Measurements from ENCODE around the gene ZNF311. TPM values are rescaled to one million over a fixed set of nuclear protein-coding genes. Genes with fewer than 3 reads are reported as not detected.

The ZNF311 gene
- total and polyA plus RNA-seq, 9 of the 15 experiments (the other 6 are each of a cell fraction or from before 2014, with no cell fraction given): 5.1 to 10.0 (median 7.5) TPM

DNA sequence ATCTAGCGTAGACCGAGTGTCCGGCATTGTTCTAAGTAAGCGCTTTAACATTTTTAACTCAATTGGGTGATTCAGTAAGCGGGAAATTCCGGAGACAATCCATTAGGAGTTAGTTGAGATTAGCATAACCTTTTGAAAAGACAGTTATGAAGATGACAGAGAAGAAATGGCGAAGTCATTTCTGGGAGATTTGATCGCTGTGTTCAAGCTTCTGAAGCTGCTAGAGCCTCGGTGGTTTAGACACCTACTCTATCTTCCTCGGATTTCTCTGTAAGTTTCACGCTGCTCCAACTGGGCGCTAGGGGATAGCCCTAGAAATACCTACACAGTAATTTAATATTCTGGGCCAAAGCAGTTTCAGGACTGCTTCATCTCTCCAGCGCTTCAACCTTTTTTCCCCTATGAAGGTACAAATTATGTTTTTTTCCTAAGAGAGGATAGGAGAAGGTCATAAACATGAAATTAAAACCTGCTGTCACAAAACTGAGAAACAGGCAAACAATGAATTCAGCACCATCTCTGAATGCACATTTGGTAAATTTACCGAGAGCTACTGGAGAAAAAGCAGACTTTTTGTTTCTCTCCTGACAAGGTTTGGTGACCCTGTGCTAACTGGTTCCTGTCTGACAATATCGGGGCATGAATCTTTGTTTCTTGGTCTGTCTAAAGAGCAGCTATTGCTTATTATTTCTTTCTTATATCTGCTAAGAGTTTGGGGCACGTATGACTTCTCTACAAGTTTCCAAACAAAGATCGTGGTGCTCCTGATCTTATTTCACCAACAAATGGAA, 22.4 kb downstream of the ZNF311 start (continued):
- TF ChIP-seq, protein P1, sequence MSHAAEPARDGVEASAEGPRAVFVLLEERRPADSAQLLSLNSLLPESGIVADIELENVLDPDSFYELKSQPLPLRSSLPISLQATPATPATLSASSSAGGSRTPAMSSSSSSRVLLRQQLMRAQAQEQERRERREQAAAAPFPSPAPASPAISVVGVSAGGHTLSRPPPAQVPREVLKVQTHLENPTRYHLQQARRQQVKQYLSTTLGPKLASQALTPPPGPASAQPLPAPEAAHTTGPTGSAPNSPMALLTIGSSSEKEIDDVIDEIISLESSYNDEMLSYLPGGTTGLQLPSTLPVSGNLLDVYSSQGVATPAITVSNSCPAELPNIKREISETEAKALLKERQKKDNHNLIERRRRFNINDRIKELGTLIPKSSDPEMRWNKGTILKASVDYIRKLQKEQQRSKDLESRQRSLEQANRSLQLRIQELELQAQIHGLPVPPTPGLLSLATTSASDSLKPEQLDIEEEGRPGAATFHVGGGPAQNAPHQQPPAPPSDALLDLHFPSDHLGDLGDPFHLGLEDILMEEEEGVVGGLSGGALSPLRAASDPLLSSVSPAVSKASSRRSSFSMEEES (CRISPR knock-in tag; IDR thresholded peaks at IDR 0.05): no peak
- TF ChIP-seq ZNF551 (CRISPR knock-in tag; IDR thresholded peaks at IDR 0.05) (no peak), TCF7 (IDR thresholded peaks at IDR 0.05; ENCODE audit: borderline replicate concordance) (no peak), NFIX (CRISPR knock-in tag; IDR thresholded peaks at IDR 0.05; ENCODE audit: low read depth) (no peak), MYNN (IDR thresholded peaks at IDR 0.05) (no peak), MYNN (CRISPR knock-in tag; IDR thresholded peaks at IDR 0.05) (no peak), CXXC5 (CRISPR knock-in tag; IDR thresholded peaks at IDR 0.05) (no peak), ZNF12 (CRISPR knock-in tag; IDR thresholded peaks at IDR 0.05) (no peak), ZNF507 (tag; conservative IDR thresholded peaks at IDR 0.05) (no peak), GABPA (tag; conservative IDR thresholded peaks at IDR 0.05; ENCODE audit: low read depth) (no peak), ZNF184 (CRISPR knock-in tag; IDR thresholded peaks at IDR 0.05) (no peak)
- TF ChIP-seq, protein P2, sequence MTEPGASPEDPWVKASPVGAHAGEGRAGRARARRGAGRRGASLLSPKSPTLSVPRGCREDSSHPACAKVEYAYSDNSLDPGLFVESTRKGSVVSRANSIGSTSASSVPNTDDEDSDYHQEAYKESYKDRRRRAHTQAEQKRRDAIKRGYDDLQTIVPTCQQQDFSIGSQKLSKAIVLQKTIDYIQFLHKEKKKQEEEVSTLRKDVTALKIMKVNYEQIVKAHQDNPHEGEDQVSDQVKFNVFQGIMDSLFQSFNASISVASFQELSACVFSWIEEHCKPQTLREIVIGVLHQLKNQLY (CRISPR knock-in tag; conservative IDR thresholded peaks at IDR 0.05): no peak
- TF ChIP-seq, protein P3, sequence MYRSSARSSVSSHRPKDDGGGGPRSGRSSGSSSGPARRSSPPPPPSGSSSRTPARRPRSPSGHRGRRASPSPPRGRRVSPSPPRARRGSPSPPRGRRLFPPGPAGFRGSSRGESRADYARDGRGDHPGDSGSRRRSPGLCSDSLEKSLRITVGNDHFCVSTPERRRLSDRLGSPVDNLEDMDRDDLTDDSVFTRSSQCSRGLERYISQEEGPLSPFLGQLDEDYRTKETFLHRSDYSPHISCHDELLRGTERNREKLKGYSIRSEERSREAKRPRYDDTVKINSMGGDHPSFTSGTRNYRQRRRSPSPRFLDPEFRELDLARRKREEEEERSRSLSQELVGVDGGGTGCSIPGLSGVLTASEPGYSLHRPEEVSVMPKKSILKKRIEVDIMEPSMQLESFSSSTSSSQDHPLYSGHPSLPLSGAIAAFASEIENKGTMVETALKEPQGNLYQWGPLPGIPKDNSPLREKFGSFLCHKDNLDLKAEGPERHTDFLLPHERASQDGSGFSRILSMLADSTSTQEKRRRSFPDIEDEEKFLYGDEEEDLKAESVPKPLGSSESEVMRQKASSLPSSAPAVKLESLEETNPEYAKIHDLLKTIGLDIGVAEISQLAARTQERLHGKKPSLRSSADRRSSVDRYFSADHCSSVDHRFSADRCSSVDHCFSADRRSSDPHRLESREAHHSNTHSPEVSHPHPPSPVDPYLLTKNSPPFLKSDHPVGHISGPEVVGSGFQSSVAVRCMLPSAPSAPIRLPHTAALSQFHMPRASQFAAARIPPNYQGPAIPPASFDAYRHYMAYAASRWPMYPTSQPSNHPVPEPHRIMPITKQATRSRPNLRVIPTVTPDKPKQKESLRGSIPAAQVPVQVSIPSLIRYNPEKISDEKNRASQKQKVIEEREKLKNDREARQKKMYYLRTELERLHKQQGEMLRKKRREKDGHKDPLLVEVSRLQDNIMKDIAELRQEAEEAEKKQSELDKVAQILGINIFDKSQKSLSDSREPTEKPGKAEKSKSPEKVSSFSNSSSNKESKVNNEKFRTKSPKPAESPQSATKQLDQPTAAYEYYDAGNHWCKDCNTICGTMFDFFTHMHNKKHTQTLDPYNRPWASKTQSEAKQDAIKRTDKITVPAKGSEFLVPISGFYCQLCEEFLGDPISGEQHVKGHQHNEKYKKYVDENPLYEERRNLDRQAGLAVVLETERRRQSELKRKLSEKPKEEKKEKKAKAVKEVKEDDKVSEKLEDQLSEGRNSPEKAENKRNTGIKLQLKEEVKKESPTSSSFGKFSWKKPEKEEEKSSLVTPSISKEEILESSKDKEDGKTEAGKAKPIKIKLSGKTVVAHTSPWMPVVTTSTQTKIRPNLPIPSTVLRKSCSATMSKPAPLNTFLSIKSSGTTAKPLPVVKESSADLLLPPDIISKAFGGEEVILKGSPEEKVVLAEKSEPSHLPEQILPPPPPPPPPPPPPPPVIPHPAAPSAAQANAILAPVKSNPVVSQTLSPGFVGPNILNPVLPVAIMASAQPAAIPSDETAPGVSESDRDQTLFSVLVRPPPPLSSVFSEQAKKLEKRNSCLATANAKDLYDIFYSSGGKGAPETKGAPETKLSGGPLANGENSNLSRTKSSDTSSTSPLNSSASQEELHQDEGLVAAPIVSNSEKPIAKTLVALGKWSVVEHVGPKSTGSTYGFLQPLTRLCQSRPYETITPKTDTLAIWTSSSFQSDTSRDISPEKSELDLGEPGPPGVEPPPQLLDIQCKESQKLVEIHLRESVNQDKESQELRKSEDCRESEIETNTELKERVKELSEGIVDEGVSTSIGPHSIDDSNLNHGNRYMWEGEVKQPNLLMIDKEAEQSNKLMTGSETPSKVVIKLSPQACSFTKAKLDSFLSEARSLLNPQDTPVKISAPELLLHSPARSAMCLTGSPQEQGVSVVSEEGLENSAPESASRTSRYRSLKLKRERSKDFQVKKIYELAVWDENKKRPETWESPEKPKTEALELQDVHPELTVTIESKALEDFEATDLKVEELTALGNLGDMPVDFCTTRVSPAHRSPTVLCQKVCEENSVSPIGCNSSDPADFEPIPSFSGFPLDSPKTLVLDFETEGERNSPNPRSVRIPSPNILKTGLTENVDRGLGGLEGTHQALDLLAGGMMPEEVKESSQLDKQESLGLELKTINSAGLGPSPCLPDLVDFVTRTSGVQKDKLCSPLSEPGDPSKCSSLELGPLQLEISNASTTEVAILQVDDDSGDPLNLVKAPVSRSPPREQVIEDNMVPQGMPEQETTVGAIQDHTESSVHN (IDR thresholded peaks at IDR 0.05; ENCODE audit: borderline replicate concordance in 1 of 2, low read depth in 1 of 2): no peak
- TF ChIP-seq, protein P4, sequence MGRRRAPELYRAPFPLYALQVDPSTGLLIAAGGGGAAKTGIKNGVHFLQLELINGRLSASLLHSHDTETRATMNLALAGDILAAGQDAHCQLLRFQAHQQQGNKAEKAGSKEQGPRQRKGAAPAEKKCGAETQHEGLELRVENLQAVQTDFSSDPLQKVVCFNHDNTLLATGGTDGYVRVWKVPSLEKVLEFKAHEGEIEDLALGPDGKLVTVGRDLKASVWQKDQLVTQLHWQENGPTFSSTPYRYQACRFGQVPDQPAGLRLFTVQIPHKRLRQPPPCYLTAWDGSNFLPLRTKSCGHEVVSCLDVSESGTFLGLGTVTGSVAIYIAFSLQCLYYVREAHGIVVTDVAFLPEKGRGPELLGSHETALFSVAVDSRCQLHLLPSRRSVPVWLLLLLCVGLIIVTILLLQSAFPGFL (CRISPR knock-in tag; IDR thresholded peaks at IDR 0.05): 0 out of 2 replicates have a peak, but pooled peaks have one; percentile 21
